ENCODE results near the gene TTC28. TPM values are rescaled to one million over a fixed set of nuclear protein-coding genes. Genes with fewer than 3 reads are reported as not detected.

Gene TTC28
- total RNA-seq, 2 donors from 2014 or later, result 5.7 to 6.0 TPM

GRCh38 chr22:28012832-28013460 is 666.7 kb downstream of the TTC28 start:
- no peak for ATAC-seq
- Mint-ChIP-seq H3K27ac (no peak overlapping the region), H3K4me1 (ENCODE audit: low read depth in 2 of 2) (no peaks in the 10 kb centered on the region), H3K9me3 (no peaks in the 10 kb centered on the region), H3K36me3 (no peaks in the 10 kb centered on the region), H3K27me3 (peaks cover 0 to 3% of the 10 kb centered on the region in 2 donors), H3K4me3 (no peak overlapping the region)
- no peak for DNase-seq (ENCODE audit: low spot score)

DNA sequence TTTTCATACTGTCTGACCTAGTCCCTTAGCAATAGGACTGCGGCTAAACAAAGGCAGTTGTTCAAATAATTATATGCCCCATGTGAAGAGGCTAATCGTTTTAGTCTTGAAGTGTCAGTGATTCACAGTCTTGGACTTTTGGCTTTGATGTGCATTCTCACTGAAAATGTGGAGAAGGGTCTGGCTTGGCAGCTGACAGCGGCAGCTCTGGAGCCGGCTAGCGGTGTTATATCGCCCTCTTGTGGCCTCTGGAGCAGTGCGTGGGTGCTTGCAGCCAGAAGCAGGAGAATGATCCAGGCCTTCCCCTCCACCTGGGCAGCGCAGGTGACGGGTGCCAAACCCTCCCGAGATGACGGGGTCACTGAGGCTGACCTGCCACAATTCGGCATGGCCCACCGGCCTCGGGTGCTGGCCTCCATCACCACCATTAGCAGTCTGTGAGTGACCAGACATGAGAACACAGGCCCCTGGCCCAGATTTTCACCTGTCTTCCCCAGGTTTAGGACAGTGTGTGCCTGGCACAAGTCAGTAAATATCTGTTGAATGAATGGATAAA is 670.3 kb downstream of the TTC28 start:
- no peaks in the 10 kb centered on the region for H3K36me3 Mint-ChIP-seq
- H3K27me3 Mint-ChIP-seq, result peaks cover 0 to 3% of the 10 kb centered on the region in 2 donors
- H3K9me3 Mint-ChIP-seq, result no peaks in the 10 kb centered on the region
- ATAC-seq (peak; percentile 73 to 79), DNase-seq (ENCODE audit: low spot score) (no peak)
- H3K4me1 Mint-ChIP-seq (ENCODE audit: low read depth in 2 of 2), result peaks cover 0 to 4% of the 10 kb centered on the region in 2 donors
- H3K4me3 Mint-ChIP-seq, result no peak overlapping the region
- no peak overlapping the region for H3K27ac Mint-ChIP-seq

DNA sequence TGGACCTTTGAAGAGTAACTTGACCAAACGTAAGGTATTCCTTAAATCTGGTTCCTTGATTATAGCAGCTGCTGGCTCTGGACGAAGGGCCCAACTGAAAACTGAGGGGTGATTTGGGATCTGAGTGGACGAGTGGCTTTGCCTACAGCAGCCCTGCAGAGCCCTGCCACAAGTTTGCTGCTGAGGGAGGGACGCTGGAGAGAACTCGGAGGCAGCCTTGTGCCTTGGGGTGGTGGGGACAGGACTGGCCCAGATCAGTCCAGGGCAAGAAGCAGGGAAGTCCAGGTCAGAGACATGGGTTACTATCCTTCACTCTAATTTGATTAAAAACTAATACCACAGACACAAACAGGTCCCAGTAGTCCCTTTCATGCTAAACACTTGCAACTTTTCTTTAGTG is 671.0 kb downstream of the TTC28 start:
- DNase-seq (ENCODE audit: low spot score) (no peak), ATAC-seq (no peak)
- peaks cover 0 to 3% of the 10 kb centered on the region in 2 donors for H3K27me3 Mint-ChIP-seq
- H3K36me3 Mint-ChIP-seq, result no peaks in the 10 kb centered on the region
- H3K9me3 Mint-ChIP-seq, result no peaks in the 10 kb centered on the region
- peaks cover 0 to 4% of the 10 kb centered on the region in 2 donors for H3K4me1 Mint-ChIP-seq (ENCODE audit: low read depth in 2 of 2)
- no peak overlapping the region for H3K4me3 Mint-ChIP-seq
- no peak overlapping the region for H3K27ac Mint-ChIP-seq

DNA sequence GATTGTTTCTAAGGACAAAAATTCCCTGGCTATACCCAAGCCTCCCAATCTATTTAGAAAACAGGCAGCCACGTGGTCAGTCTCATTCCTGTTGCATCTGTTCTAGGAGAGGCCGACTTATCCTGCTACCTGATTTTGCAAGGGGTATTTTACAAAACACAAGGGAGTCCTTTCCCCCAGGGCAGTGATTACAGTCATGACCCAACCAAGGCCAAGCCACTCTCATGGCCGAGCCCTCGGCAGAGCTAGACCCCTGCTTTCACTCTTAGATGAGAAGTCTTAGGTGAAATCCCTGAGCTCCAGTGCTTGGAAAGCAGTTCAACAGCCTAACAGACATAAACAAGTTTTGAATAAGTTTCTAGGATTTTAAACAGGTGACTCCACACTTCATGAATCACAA is 671.6 kb downstream of the TTC28 start:
- Mint-ChIP-seq H3K4me1 (ENCODE audit: low read depth in 2 of 2) (peaks cover 0 to 4% of the 10 kb centered on the region in 2 donors), H3K27ac (no peak overlapping the region), H3K9me3 (no peaks in the 10 kb centered on the region), H3K36me3 (no peaks in the 10 kb centered on the region), H3K27me3 (peaks cover 0 to 3% of the 10 kb centered on the region in 2 donors), H3K4me3 (no peak overlapping the region)
- no peak for DNase-seq (ENCODE audit: low spot score)
- ATAC-seq, result no peak

GRCh38 chr22:28006271-28006670 is 673.4 kb downstream of the TTC28 start:
- H3K36me3 Mint-ChIP-seq, result no peaks in the 10 kb centered on the region
- H3K27me3 Mint-ChIP-seq, result no peaks in the 10 kb centered on the region
- no peaks in the 10 kb centered on the region for H3K9me3 Mint-ChIP-seq
- H3K4me1 Mint-ChIP-seq (ENCODE audit: low read depth in 2 of 2), result peaks cover 0 to 4% of the 10 kb centered on the region in 2 donors
- DNase-seq (ENCODE audit: low spot score), result no peak
- H3K27ac Mint-ChIP-seq, result no peak overlapping the region
- H3K4me3 Mint-ChIP-seq, result no peak overlapping the region
- ATAC-seq, result no peak

DNA sequence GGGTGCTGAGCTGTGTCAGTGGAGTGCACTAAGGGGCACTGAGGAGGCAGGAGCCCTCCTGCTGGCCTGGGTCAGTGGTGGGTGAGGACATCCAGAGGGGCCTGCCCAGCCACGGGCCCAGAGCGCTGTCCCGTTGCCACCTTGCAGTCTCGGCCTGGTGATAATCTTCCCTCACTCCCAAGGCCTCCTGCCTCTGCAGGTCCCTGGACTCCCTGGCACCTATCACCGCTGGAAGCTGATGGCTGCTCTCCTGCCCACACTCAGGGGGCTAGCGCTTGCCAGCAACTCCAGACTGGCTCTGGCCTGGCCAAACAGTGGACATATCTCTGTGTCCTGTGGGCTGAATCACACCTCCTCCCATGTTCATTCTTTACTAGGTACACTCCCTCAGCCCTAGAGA is 674.1 kb downstream of the TTC28 start:
- Mint-ChIP-seq H3K27me3 (no peaks in the 10 kb centered on the region), H3K27ac (no peak overlapping the region), H3K4me3 (no peak overlapping the region), H3K9me3 (no peaks in the 10 kb centered on the region), H3K36me3 (no peaks in the 10 kb centered on the region), H3K4me1 (ENCODE audit: low read depth in 2 of 2) (peaks cover 0 to 4% of the 10 kb centered on the region in 2 donors)
- ATAC-seq (no peak), DNase-seq (ENCODE audit: low spot score) (no peak)

GRCh38 chr22:28004021-28004420 is 675.6 kb downstream of the TTC28 start:
- Mint-ChIP-seq H3K9me3 (no peaks in the 10 kb centered on the region), H3K4me3 (no peak overlapping the region), H3K4me1 (ENCODE audit: low read depth in 2 of 2) (peaks cover 0 to 4% of the 10 kb centered on the region in 2 donors), H3K27me3 (no peaks in the 10 kb centered on the region), H3K27ac (no peak overlapping the region), H3K36me3 (no peaks in the 10 kb centered on the region)
- DNase-seq (ENCODE audit: low spot score) (no peak), ATAC-seq (no peak)

DNA sequence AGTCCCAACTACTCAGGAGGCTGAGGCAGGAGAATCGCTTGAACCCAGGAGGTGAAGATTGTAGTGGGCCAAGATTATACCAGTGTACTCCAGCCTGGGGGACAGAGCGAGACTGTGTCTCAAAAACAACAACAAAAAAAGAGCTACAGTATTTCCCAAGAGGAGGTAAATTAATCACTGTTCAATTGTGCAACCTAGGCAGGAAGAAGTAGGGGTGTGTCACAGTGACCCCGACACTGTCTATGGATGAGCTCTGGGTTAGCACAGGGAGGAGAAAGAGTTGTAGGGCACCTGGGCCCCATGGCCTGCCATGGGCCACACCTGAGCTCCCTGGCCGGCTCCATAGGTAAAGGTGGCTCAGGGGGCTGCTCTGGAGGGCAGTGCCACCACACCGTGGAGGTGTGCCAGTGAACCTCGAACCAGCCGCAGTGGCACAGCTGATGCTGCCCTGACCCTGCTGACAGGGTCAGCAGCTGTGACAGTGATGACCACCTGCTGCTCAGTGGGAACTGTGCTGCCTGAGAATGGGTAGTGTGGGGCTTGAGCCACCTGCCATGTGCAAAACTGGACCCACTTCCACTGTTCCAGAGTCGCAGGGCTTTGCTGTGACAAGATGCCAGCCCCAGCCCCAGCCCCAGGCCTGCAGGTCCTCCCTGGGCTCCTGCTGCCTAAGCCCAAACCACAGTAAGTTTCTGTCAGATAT is 676.6 kb downstream of the TTC28 start:
- no peaks in the 10 kb centered on the region for H3K36me3 Mint-ChIP-seq
- H3K27ac Mint-ChIP-seq, result no peak overlapping the region
- DNase-seq (ENCODE audit: low spot score) (no peak), ATAC-seq (peak in 1 of 2 donors; percentile 25)
- peaks cover 0 to 4% of the 10 kb centered on the region in 2 donors for H3K4me1 Mint-ChIP-seq (ENCODE audit: low read depth in 2 of 2)
- H3K27me3 Mint-ChIP-seq, result no peaks in the 10 kb centered on the region
- H3K9me3 Mint-ChIP-seq, result no peaks in the 10 kb centered on the region
- no peak overlapping the region for H3K4me3 Mint-ChIP-seq

- H3K27me3 Mint-ChIP-seq, result no peaks in the 10 kb centered on the region
- ATAC-seq (no peak), DNase-seq (ENCODE audit: low spot score) (no peak)
- H3K9me3 Mint-ChIP-seq, result no peaks in the 10 kb centered on the region
- H3K36me3 Mint-ChIP-seq, result no peaks in the 10 kb centered on the region
- H3K4me3 Mint-ChIP-seq, result no peak overlapping the region
- H3K27ac Mint-ChIP-seq, result no peak overlapping the region
- no peaks in the 10 kb centered on the region for H3K4me1 Mint-ChIP-seq (ENCODE audit: low read depth in 2 of 2)
Measured at GRCh38 chr22:28002181-28002700, 677.4 kb downstream of the TTC28 start.

- Mint-ChIP-seq H3K9me3 (no peaks in the 10 kb centered on the region), H3K27ac (no peak overlapping the region), H3K4me1 (ENCODE audit: low read depth in 2 of 2) (no peaks in the 10 kb centered on the region), H3K36me3 (no peaks in the 10 kb centered on the region), H3K4me3 (no peak overlapping the region), H3K27me3 (no peaks in the 10 kb centered on the region)
- DNase-seq (ENCODE audit: low spot score), result no peak
- no peak for ATAC-seq
Measured at GRCh38 chr22:28001171-28001835, 678.3 kb downstream of the TTC28 start.

- H3K36me3 Mint-ChIP-seq, result no peaks in the 10 kb centered on the region
- ATAC-seq (no peak), DNase-seq (ENCODE audit: low spot score) (no peak)
- no peak overlapping the region for H3K27ac Mint-ChIP-seq
- H3K4me1 Mint-ChIP-seq (ENCODE audit: low read depth in 2 of 2), result no peaks in the 10 kb centered on the region
- no peaks in the 10 kb centered on the region for H3K9me3 Mint-ChIP-seq
- H3K27me3 Mint-ChIP-seq, result no peaks in the 10 kb centered on the region
- H3K4me3 Mint-ChIP-seq, result no peak overlapping the region
Measured at GRCh38 chr22:28000361-28000760, 679.3 kb downstream of the TTC28 start.

DNA sequence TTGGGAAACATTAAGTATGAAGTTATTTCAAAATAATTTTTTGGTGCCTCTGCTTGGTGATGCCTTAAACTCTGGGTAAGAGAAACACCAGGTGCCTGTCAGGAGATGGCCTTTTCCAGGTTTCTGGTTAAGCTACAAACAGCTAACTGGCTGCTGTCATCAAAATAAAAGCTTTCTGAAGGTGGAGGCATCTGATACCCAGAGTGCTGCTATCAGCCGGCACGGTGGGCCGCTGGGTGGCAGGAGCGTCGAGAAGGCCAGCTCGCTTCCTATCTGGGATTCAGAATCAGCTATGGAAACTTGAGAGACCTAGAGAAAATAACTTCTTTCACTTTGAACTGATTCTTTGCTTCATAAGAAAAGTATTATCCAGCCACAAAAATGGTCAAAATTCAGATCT is 679.8 kb downstream of the TTC28 start:
- Mint-ChIP-seq H3K27me3 (no peaks in the 10 kb centered on the region), H3K4me3 (no peak overlapping the region), H3K4me1 (ENCODE audit: low read depth in 2 of 2) (no peaks in the 10 kb centered on the region), H3K36me3 (no peaks in the 10 kb centered on the region), H3K27ac (no peak overlapping the region), H3K9me3 (no peaks in the 10 kb centered on the region)
- DNase-seq (ENCODE audit: low spot score) (no peak), ATAC-seq (no peak)

GRCh38 chr22:27998511-27999410 is 680.9 kb downstream of the TTC28 start:
- ATAC-seq (no peak), DNase-seq (ENCODE audit: low spot score) (no peak)
- Mint-ChIP-seq H3K36me3 (no peaks in the 10 kb centered on the region), H3K27ac (no peak overlapping the region), H3K27me3 (no peaks in the 10 kb centered on the region), H3K4me3 (no peak overlapping the region), H3K9me3 (no peaks in the 10 kb centered on the region), H3K4me1 (ENCODE audit: low read depth in 2 of 2) (no peaks in the 10 kb centered on the region)
